Osteocyte (in vitro differentiated cells): ENCODE data around the gene ASPN. TPM values are rescaled to one million over a fixed set of nuclear protein-coding genes. Genes with fewer than 3 reads are reported as not detected.

Source experiments
- DNase-seq: peaks from one replicate; pipeline ENCODE4 v3.0.0; 2021; ENCODE audit warnings: mixed read lengths; ENCODE audit not compliant: unreplicated experiment; ENCODE audit errors: extremely low spot score
- H3K27ac Mint-ChIP-seq: one replicate; pipeline ENCODE4 v1.8.0; 2021; ENCODE audit warnings: mild to moderate bottlenecking, mixed read lengths; ENCODE audit not compliant: unreplicated experiment
- H3K27me3 Mint-ChIP-seq: one replicate; pipeline ENCODE4 v1.8.0; 2021; ENCODE audit warnings: mixed read lengths; ENCODE audit not compliant: unreplicated experiment
- H3K36me3 Mint-ChIP-seq: one replicate; pipeline ENCODE4 v1.8.0; 2021; ENCODE audit warnings: mixed read lengths; ENCODE audit not compliant: unreplicated experiment
- H3K4me1 Mint-ChIP-seq: one replicate; pipeline ENCODE4 v1.8.0; 2021; ENCODE audit warnings: mixed read lengths; ENCODE audit not compliant: unreplicated experiment
- H3K4me3 Mint-ChIP-seq: one replicate; pipeline ENCODE4 v1.8.0; 2021; ENCODE audit warnings: mild to moderate bottlenecking, moderate library complexity, mixed read lengths; ENCODE audit not compliant: unreplicated experiment
- H3K9me3 Mint-ChIP-seq: one replicate; pipeline ENCODE4 v1.8.0; 2021; ENCODE audit warnings: mixed read lengths; ENCODE audit not compliant: unreplicated experiment
- CTCF ChIP-seq: fragments of 200-600 bp; sonication (generic); IDR thresholded peaks from 2 replicates; pipeline ENCODE4 v1.5.0; 2021; ENCODE audit warnings: antibody characterized with exemption, mild to moderate bottlenecking, moderate library complexity
- microRNA-seq: library from miRNA; unstranded; fragments of <30 nt; microRNA quantifications from one replicate; pipeline ENCODE4 v1.1.0, GENCODE V29; 2020; ENCODE audit not compliant: unreplicated experiment
- total RNA-seq: library from RNA; stranded (reverse); gene quantifications from 2 replicates; pipeline ENCODE4 v1.2.1, GENCODE V29; 2021

The ASPN gene
- total RNA-seq, 1 donor from 2014 or later, result 129 TPM

- Mint-ChIP-seq H3K27me3 (no peaks in the 10 kb centered on the region), H3K4me1 (peaks cover 51% of the 10 kb centered on the region), H3K9me3 (no peaks in the 10 kb centered on the region), H3K27ac (no peak overlapping the region), H3K36me3 (peaks cover 10% of the 10 kb centered on the region), H3K4me3 (no peak overlapping the region)
- DNase-seq, result no peak
- TF ChIP-seq CTCF, result no peak
Measured at GRCh38 chr9:92408747-92409478, 73.4 kb downstream of the ASPN start.

DNA sequence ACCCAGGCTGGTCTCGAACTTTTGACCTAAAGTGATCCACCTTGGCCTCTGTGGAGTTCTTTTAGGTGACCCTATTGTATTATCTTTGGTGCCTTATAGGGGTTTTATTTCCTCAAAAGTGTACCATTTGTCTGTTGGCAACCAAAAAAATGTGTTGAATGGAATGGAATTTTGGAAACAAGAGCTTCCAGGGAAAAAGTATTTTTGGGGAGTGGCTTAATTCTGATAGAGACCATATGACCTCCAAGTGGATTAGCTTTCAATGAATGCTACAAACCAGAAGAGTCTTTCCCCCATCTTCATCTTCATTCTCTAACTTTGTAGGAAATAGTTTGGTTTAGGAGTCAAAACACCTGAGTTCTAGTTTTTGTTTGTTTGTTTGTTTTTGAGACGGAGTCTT lies 74.5 kb downstream of the ASPN start:
- DNase-seq, result no peak
- Mint-ChIP-seq H3K27me3 (no peaks in the 10 kb centered on the region), H3K27ac (no peak overlapping the region), H3K4me1 (peaks cover 56% of the 10 kb centered on the region), H3K36me3 (peaks cover 3% of the 10 kb centered on the region), H3K4me3 (no peak overlapping the region), H3K9me3 (no peaks in the 10 kb centered on the region)
- TF ChIP-seq CTCF, result no peak

DNA sequence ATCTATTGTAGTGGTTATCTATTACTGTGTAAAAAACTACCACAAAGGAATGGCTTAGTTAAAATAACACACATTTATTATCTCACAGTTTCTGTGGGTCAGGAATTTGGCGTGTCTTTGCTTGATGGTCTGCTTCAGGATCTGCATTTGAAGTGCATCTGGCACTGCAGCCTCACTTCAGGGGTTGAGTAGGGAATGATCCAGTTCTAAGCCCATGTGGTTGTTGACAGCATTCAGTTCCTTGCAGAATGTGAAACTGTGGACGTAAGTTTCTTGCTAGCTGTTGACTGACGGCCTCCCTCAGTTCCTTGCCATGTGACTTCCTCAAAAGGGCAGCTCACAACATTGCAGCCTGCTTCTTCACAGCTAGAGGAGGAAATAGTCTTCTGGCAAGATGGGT lies 75.8 kb downstream of the ASPN start:
- peaks cover 3% of the 10 kb centered on the region for H3K36me3 Mint-ChIP-seq
- no peaks in the 10 kb centered on the region for H3K27me3 Mint-ChIP-seq
- no peak overlapping the region for H3K4me3 Mint-ChIP-seq
- no peak for DNase-seq
- no peaks in the 10 kb centered on the region for H3K9me3 Mint-ChIP-seq
- H3K27ac Mint-ChIP-seq, result no peak overlapping the region
- TF ChIP-seq CTCF, result no peak
- H3K4me1 Mint-ChIP-seq, result peaks cover 56% of the 10 kb centered on the region

Small RNA genes within 50 kb of the gene (microRNA-seq; reads per million reads assigned to microRNA genes)
- not detected for gene MIR4670

Other genes with a start within 250 kb of the ASPN start
- gene IARS1, start 188.8 kb downstream of the ASPN start, total RNA-seq, result 212 and 231 TPM in 2 replicates
- gene NOL8, start 157.2 kb downstream of the ASPN start, total RNA-seq, result 36.8 and 37.2 TPM in 2 replicates
- 11.6 and 13.1 TPM in 2 replicates for gene CENPP, start 156.6 kb downstream of the ASPN start, total RNA-seq
- gene OGN, start 77.9 kb downstream of the ASPN start, total RNA-seq, result 3.9 and 5.5 TPM in 2 replicates
- gene OMD, start 58.0 kb downstream of the ASPN start, total RNA-seq, result 27.2 and 31.1 TPM in 2 replicates
- gene ECM2, start 53.5 kb upstream of the ASPN start, total RNA-seq, result 53.3 and 56.0 TPM in 2 replicates
- 6.4 and 7.4 TPM in 2 replicates for gene IPPK, start 187.6 kb upstream of the ASPN start, total RNA-seq